ENCODE results near the gene CDH4. TPM values are rescaled to one million over a fixed set of nuclear protein-coding genes. Genes with fewer than 3 reads are reported as not detected.

Gene CDH4
- total RNA-seq, 1 experiment from 2014 or later, result not detected

GRCh38 chr20:61645732-61646131 is 393.7 kb downstream of the CDH4 start:
- intact Hi-C loops (cut with micrococcal nuclease; ENCODE audit: unreplicated experiment), result no loop called here
- Histone ChIP-seq H3K79me2 (ENCODE audit: low read depth) (no peaks in the 10 kb centered on the region), H3K9me3 (ENCODE audit: insufficient read depth, low read depth) (no peaks in the 10 kb centered on the region), H3K4me1 (replicated peaks; ENCODE audit: insufficient read depth) (no peaks in the 10 kb centered on the region), H3F3A (ENCODE audit: insufficient read depth, low read depth) (no peaks in the 10 kb centered on the region), H3K4me2 (no peak overlapping the region), H4K20me1 (ENCODE audit: insufficient read depth) (peaks cover 7% of the 10 kb centered on the region; the same call in 1 of the 2 replicates), H3K4me3 (no peak overlapping the region), H3K27me3 (ENCODE audit: insufficient read depth, low read depth) (peaks cover 95% of the 10 kb centered on the region), H2AFZ (no peak overlapping the region), H3K9me2 (ENCODE audit: insufficient read depth) (no peaks in the 10 kb centered on the region), H3K27ac (no peak overlapping the region), H3K36me3 (ENCODE audit: low read depth) (no peaks in the 10 kb centered on the region)
- TF ChIP-seq EZH2 (IDR thresholded peaks at IDR 0.05; ENCODE audit: low read depth) (no peak), CTCF (conservative IDR thresholded peaks at IDR 0.05) (no peak)
- ChIA-PET CTCF (no interaction called here), POLR2A (ENCODE audit: unreplicated experiment) (no interaction called here)
- no peak for DNase-seq
- BruUV-seq (replicated peaks), result no TSS peak

- no TSS peak for BruUV-seq (replicated peaks)
- Histone ChIP-seq H3K9me3 (ENCODE audit: insufficient read depth, low read depth) (no peaks in the 10 kb centered on the region), H3K4me2 (no peak overlapping the region), H3K4me3 (no peak overlapping the region), H3K9me2 (ENCODE audit: insufficient read depth) (no peaks in the 10 kb centered on the region), H3K27ac (no peak overlapping the region), H4K20me1 (ENCODE audit: insufficient read depth) (peaks cover 7% of the 10 kb centered on the region; the same call in 1 of the 2 replicates), H3F3A (ENCODE audit: insufficient read depth, low read depth) (no peaks in the 10 kb centered on the region), H3K79me2 (ENCODE audit: low read depth) (no peaks in the 10 kb centered on the region), H3K27me3 (ENCODE audit: insufficient read depth, low read depth) (peaks cover 95% of the 10 kb centered on the region), H3K36me3 (ENCODE audit: low read depth) (no peaks in the 10 kb centered on the region), H2AFZ (no peak overlapping the region), H3K4me1 (replicated peaks; ENCODE audit: insufficient read depth) (no peaks in the 10 kb centered on the region)
- CTCF ChIA-PET, result no interaction called here
- POLR2A ChIA-PET (ENCODE audit: unreplicated experiment), result no interaction called here
- TF ChIP-seq EZH2 (IDR thresholded peaks at IDR 0.05; ENCODE audit: low read depth) (no peak), CTCF (conservative IDR thresholded peaks at IDR 0.05) (no peak)
- intact Hi-C loops (cut with micrococcal nuclease; ENCODE audit: unreplicated experiment), result no loop called here
- DNase-seq, result no peak
Observed at GRCh38 chr20:61646453-61646852, 394.4 kb downstream of the CDH4 start.

GRCh38 chr20:61646986-61647385 is 394.9 kb downstream of the CDH4 start:
- intact Hi-C loops (cut with micrococcal nuclease; ENCODE audit: unreplicated experiment), result no loop called here
- Histone ChIP-seq H3K27ac (no peak overlapping the region), H3K4me1 (replicated peaks; ENCODE audit: insufficient read depth) (no peaks in the 10 kb centered on the region), H3K4me3 (no peak overlapping the region), H3F3A (ENCODE audit: insufficient read depth, low read depth) (no peaks in the 10 kb centered on the region), H3K79me2 (ENCODE audit: low read depth) (no peaks in the 10 kb centered on the region), H3K9me3 (ENCODE audit: insufficient read depth, low read depth) (no peaks in the 10 kb centered on the region), H3K4me2 (no peak overlapping the region), H2AFZ (no peak overlapping the region), H4K20me1 (ENCODE audit: insufficient read depth) (peaks cover 7% of the 10 kb centered on the region; the same call in 1 of the 2 replicates), H3K36me3 (ENCODE audit: low read depth) (no peaks in the 10 kb centered on the region), H3K9me2 (ENCODE audit: insufficient read depth) (no peaks in the 10 kb centered on the region), H3K27me3 (ENCODE audit: insufficient read depth, low read depth) (peaks cover 99% of the 10 kb centered on the region)
- TF ChIP-seq CTCF (conservative IDR thresholded peaks at IDR 0.05) (no peak), EZH2 (IDR thresholded peaks at IDR 0.05; ENCODE audit: low read depth) (no peak)
- DNase-seq, result no peak
- ChIA-PET CTCF (no interaction called here), POLR2A (ENCODE audit: unreplicated experiment) (no interaction called here)
- BruUV-seq (replicated peaks), result no TSS peak
